Endothelial cell of umbilical vein (primary cell): ENCODE results near the gene PCDH9. TPM values are rescaled to one million over a fixed set of nuclear protein-coding genes. Genes with fewer than 3 reads are reported as not detected.

ENCODE experiments used
- BruUV-seq: library from RNA; stranded (reverse); fragments of 400-500 nt; replicated peaks from 2 replicates; lab custom pipeline; 2021; lab: Mats Ljungman, UMichigan
- CTCF ChIA-PET: fragments of 300-600, 350-600 bp; sonication (Branson Sonifier 250); formaldehyde crosslinking; loops from one replicate; lab custom pipeline; 2021; ENCODE audit warnings: antibody characterized with exemption, inconsistent platforms; lab: Charles Lee
- POLR2A ChIA-PET: fragments of 300-600, 350-600 bp; sonication (Branson Sonifier 250); formaldehyde crosslinking; loops from one replicate; lab custom pipeline; 2021; ENCODE audit warnings: antibody characterized with exemption, inconsistent platforms; lab: Charles Lee
- DNase-seq: peaks from one replicate; pipeline ENCODE4 v3.0.0-alpha.2; 2011; ENCODE audit warnings: low read depth, low spot score
- FAIRE-seq: peaks from 2 replicates; lab custom pipeline; 2011; peaks lifted over from hg19 to GRCh38; lab: Jason Lieb, UNC
- H2AFZ ChIP-seq: 2 replicates; pipeline ENCODE4 v1.6.0; 2012; ENCODE audit warnings: low read depth, low read length, control low read depth, inconsistent platforms
- H3K27ac ChIP-seq: 2 replicates; pipeline ENCODE4 v1.5.1; 2011; ENCODE audit warnings: low read depth, mild to moderate bottlenecking, control low read depth, low read length, moderate library complexity; ENCODE audit not compliant: insufficient read depth
- H3K27me3 ChIP-seq, 2 experiments: 2 replicates each; pipeline versions ENCODE4 v1.6.0 to v1.6.1; 2011; ENCODE audit warnings: low read length in 2 of 2, mixed read lengths in 1 of 2; ENCODE audit not compliant: control insufficient read depth in 2 of 2, insufficient read depth in 2 of 2
- H3K36me3 ChIP-seq, 2 experiments: 2 replicates in 1 of 2; 3 replicates in 1 of 2; pipeline ENCODE4 v1.5.1; 2011; ENCODE audit warnings: low read length in 2 of 2, mild to moderate bottlenecking in 1 of 2, moderate library complexity in 1 of 2; ENCODE audit not compliant: control insufficient read depth in 2 of 2, insufficient read depth in 2 of 2; ENCODE audit errors: extremely low read depth in 1 of 2
- H3K4me1 ChIP-seq: 3 replicates; pipeline ENCODE4 v1.5.1; 2011; ENCODE audit warnings: mild to moderate bottlenecking, low read length; ENCODE audit not compliant: control insufficient read depth, insufficient read depth; ENCODE audit errors: extremely low read depth
- H3K4me2 ChIP-seq: 2 replicates; pipeline ENCODE4 v1.6.1; 2011; ENCODE audit warnings: low read length, control low read depth, mixed read lengths; ENCODE audit not compliant: insufficient read depth
- H3K4me3 ChIP-seq, 3 experiments: fragments of 200-600 bp in 1 of 3; sonication (generic), shearing (Covaris generic) in 1 of 3; replicated peaks in 1 of 3; 2 replicates each; pipeline ENCODE4 v1.5.1; 2011 to 2016; ENCODE audit warnings: control low read depth in 3 of 3, low read length in 3 of 3, mild to moderate bottlenecking in 2 of 3, inconsistent platforms in 1 of 3, low read depth in 1 of 3, moderate library complexity in 1 of 3; ENCODE audit not compliant: insufficient read depth in 1 of 3
- H3K79me2 ChIP-seq: 2 replicates; pipeline ENCODE4 v1.6.0; 2012; ENCODE audit warnings: low read length, inconsistent platforms; ENCODE audit not compliant: control insufficient read depth, insufficient read depth
- H3K9ac ChIP-seq: replicated peaks from 2 replicates; pipeline ENCODE3; 2011; ENCODE audit warnings: low read length, control low read depth; ENCODE audit not compliant: insufficient read depth; ENCODE audit errors: extremely low read depth
- H3K9me1 ChIP-seq: replicated peaks from 3 replicates; pipeline ENCODE4 v1.6.0; 2011; ENCODE audit warnings: mild to moderate bottlenecking, low read length; ENCODE audit not compliant: control insufficient read depth, insufficient read depth; ENCODE audit errors: extremely low read depth
- H3K9me3 ChIP-seq: replicated peaks from 2 replicates; pipeline ENCODE4 v1.5.1; 2012; ENCODE audit warnings: low read length, inconsistent platforms; ENCODE audit not compliant: control insufficient read depth, insufficient read depth
- H4K20me1 ChIP-seq: replicated peaks from 2 replicates; pipeline ENCODE3; 2011; ENCODE audit warnings: mild to moderate bottlenecking, low read length; ENCODE audit not compliant: control insufficient read depth, insufficient read depth; ENCODE audit errors: extremely low read depth
- FOS ChIP-seq: IDR thresholded peaks from 2 replicates; pipeline ENCODE4 v1.6.1; 2011; ENCODE audit warnings: mild to moderate bottlenecking, low read length, moderate library complexity, borderline replicate concordance; ENCODE audit not compliant: insufficient read depth
- GATA2 ChIP-seq: IDR thresholded peaks from 2 replicates; pipeline ENCODE4 v1.7.0; 2011; ENCODE audit warnings: low read depth, mild to moderate bottlenecking, moderate library complexity, mixed read lengths, low read length; ENCODE audit not compliant: insufficient read length, insufficient read depth
- MYC ChIP-seq: IDR thresholded peaks from one replicate; pipeline ENCODE4 v1.6.1; 2011; ENCODE audit warnings: mild to moderate bottlenecking, low read depth, low read length
- POLR2A ChIP-seq: IDR thresholded peaks from 2 replicates; pipeline ENCODE4 v1.6.1; 2012; ENCODE audit warnings: low read depth, mild to moderate bottlenecking, control low read depth, low read length
- dilution Hi-C: fragments of 300-500 bp; cut with MboI; formaldehyde crosslinking; loops from one replicate; pipeline ENCODE4 v1.15.0; 2019; ENCODE audit warnings: low sequenced_read_pairs; ENCODE audit not compliant: extremely low pct_ligation_motif_present
- intact Hi-C: fragments of 100-400 bp; cut with micrococcal nuclease; formaldehyde crosslinking; loops from one replicate; pipeline ENCODE4 v1.10.0; 2022
- polyA plus RNA-seq, 4 experiments: library from polyadenylated mRNA; depleted of rRNA in 3 of 4; stranded (reverse) in 3 of 4; unstranded in 1 of 4; fragments of >200 nt; gene quantifications; 2 replicates each; pipeline versions ENCODE4 v1.2.1 to v1.2.3, GENCODE V29; 2011 to 2012; ENCODE audit warnings: missing spikeins in 1 of 4
- total RNA-seq: library from RNA; stranded (reverse); gene quantifications from 2 replicates; pipeline ENCODE4 v1.2.3, GENCODE V29; 2021

PCDH9 gene
- total and polyA plus RNA-seq, 2 donors (not counting 3 experiments of a cell fraction or from before 2014, with no cell fraction given) = 1.1 to 5.2 TPM

- intact Hi-C loops = no loop called here
- DNase-seq = peak; percentile 71
Observed at GRCh38 chr13:66513728-66514127, 716.4 kb downstream of the PCDH9 start.

GRCh38 chr13:66509175-66509574, 721.0 kb downstream of the PCDH9 start:
- no peak overlapping the region for H3K27ac ChIP-seq
- intact Hi-C loops = no loop called here
- no peaks in the 10 kb centered on the region for H3K36me3 ChIP-seq
- no peak overlapping the region for H2AFZ ChIP-seq
- FAIRE-seq (no peak), DNase-seq (no peak)
- ChIA-PET CTCF (no interaction called here), POLR2A (no interaction called here)
- H3K9ac ChIP-seq = no peak overlapping the region
- TF ChIP-seq GATA2 = no peak
- TF ChIP-seq POLR2A = no peak
- no peak for TF ChIP-seq MYC
- peaks cover 2% of the 10 kb centered on the region for H3K9me1 ChIP-seq
- H3K4me1 ChIP-seq = no peaks in the 10 kb centered on the region
- no peaks in the 10 kb centered on the region for H3K79me2 ChIP-seq
- no peaks in the 10 kb centered on the region for H3K27me3 ChIP-seq
- BruUV-seq = no TSS peak
- no peaks in the 10 kb centered on the region for H4K20me1 ChIP-seq
- H3K9me3 ChIP-seq = no peaks in the 10 kb centered on the region
- no peak overlapping the region for H3K4me3 ChIP-seq
- H3K4me2 ChIP-seq = no peak overlapping the region
- dilution Hi-C loops = no loop called here

More at GRCh38 chr13:66513728-66514127, 716.4 kb downstream of the PCDH9 start:
- ChIA-PET POLR2A (interaction anchor here (1.1 kb wide), 1 partner anchor 289 kb away, joined by 3 read pairs; no protein-coding TSS in a partner anchor), CTCF (no interaction called here)
- BruUV-seq = no TSS peak
- H3K79me2 ChIP-seq = no peaks in the 10 kb centered on the region
- H3K36me3 ChIP-seq = no peaks in the 10 kb centered on the region
- H4K20me1 ChIP-seq = no peaks in the 10 kb centered on the region
- TF ChIP-seq FOS (peak; percentile 12), GATA2 (no peak)
- no peaks in the 10 kb centered on the region for H3K27me3 ChIP-seq
- H3K27ac ChIP-seq = no peak overlapping the region
- no peak overlapping the region for H3K4me2 ChIP-seq
- no peaks in the 10 kb centered on the region for H3K4me1 ChIP-seq
- dilution Hi-C loops = no loop called here
- H3K9me1 ChIP-seq = peaks cover 2% of the 10 kb centered on the region
- H3K9ac ChIP-seq = no peak overlapping the region
- peak overlapping the region; percentile 31 for H2AFZ ChIP-seq
- no peaks in the 10 kb centered on the region for H3K9me3 ChIP-seq
- peak; percentile 60 for FAIRE-seq
- H3K4me3 ChIP-seq = no peak overlapping the region
